HEK293 (cell line): ENCODE results near the gene CLIP4.
"Not testable (repeated sequence)": the region's sequence is repeated elsewhere in the genome, so short reads cannot be mapped to it uniquely, and the experiment has no call there.

Experiments used
- AEBP2 ChIP-seq: fragments of 450-650 bp; formaldehyde crosslinking; IDR thresholded peaks from 2 replicates; pipeline ENCODE4 v1.5.1; 2016; ENCODE audit warnings: missing biosample characterization, missing genetic modification characterization, borderline replicate concordance
- CTCF ChIP-seq: fragments of 450-650 bp; formaldehyde crosslinking; IDR thresholded peaks from 2 replicates; pipeline ENCODE4 v1.5.1; 2016; ENCODE audit warnings: missing biosample characterization, missing genetic modification characterization
- KLF10 ChIP-seq: fragments of 450-650 bp; IDR thresholded peaks from 2 replicates; pipeline ENCODE4 v1.5.1; 2018; ENCODE audit warnings: missing biosample characterization, mild to moderate bottlenecking, missing genetic modification characterization
- MEIS1 ChIP-seq: sonication (generic); formaldehyde crosslinking; IDR thresholded peaks from 2 replicates; pipeline ENCODE4 v1.8.1; 2022; ENCODE audit warnings: missing genetic modification reagents, mild to moderate bottlenecking, borderline replicate concordance
- OSR2 ChIP-seq: fragments of 450-650 bp; formaldehyde crosslinking; IDR thresholded peaks from 2 replicates; pipeline ENCODE4 v1.5.1; 2016; ENCODE audit warnings: missing biosample characterization, missing genetic modification characterization
- ZBTB10 ChIP-seq: fragments of 450-650 bp; formaldehyde crosslinking; IDR thresholded peaks from 2 replicates; pipeline ENCODE4 v1.5.1; 2016; ENCODE audit warnings: missing biosample characterization, missing genetic modification characterization
- ZFP3 ChIP-seq: fragments of 450-650 bp; formaldehyde crosslinking; IDR thresholded peaks from 2 replicates; pipeline ENCODE4 v1.5.1; 2016; ENCODE audit warnings: low read depth, missing biosample characterization, missing genetic modification characterization
- ZNF768 ChIP-seq: fragments of 450-650 bp; formaldehyde crosslinking; IDR thresholded peaks from 2 replicates; pipeline ENCODE4 v1.5.1; 2018; ENCODE audit warnings: missing biosample characterization, mild to moderate bottlenecking, missing genetic modification characterization
- ZNF777 ChIP-seq: fragments of 450-650 bp; formaldehyde crosslinking; IDR thresholded peaks from 2 replicates; pipeline ENCODE4 v1.5.1; 2017; ENCODE audit warnings: missing biosample characterization, missing genetic modification characterization, borderline replicate concordance
- ZSCAN5A ChIP-seq: fragments of 450-650 bp; formaldehyde crosslinking; IDR thresholded peaks from 2 replicates; pipeline ENCODE4 v1.5.1; 2016; ENCODE audit warnings: missing biosample characterization, missing genetic modification characterization

- not testable (repeated sequence) for TF ChIP-seq OSR2 (tag by site-specific recombination); KLF10 (tag by site-specific recombination); ZNF777 (tag by site-specific recombination); CTCF (tag by site-specific recombination); ZNF768 (tag by site-specific recombination); ZBTB10 (tag by site-specific recombination); ZFP3 (tag by site-specific recombination); MEIS1 (CRISPR knock-in tag); ZSCAN5A; AEBP2 (tag by site-specific recombination)
These were observed 7.7 kb upstream of the CLIP4 start for GRCh38 chr2:29107547-29107946.
